ENCODE measurements around the gene TMCO1. TPM values are rescaled to one million over a fixed set of nuclear protein-coding genes. Genes with fewer than 3 reads are reported as not detected.
"Not testable (repeated sequence)": the region's sequence is repeated elsewhere in the genome, so short reads cannot be mapped to it uniquely, and the experiment has no call there.

TMCO1 gene
- total RNA-seq, 1 donor from 2014 or later, result 98.6 TPM

- TF ChIP-seq CTCF (IDR thresholded peaks at IDR 0.05), result no peak
- H3K27me3 Mint-ChIP-seq (ENCODE audit: low read depth), result no peaks in the 10 kb centered on the region
- H3K9me3 Mint-ChIP-seq (ENCODE audit: low read depth), result no peaks in the 10 kb centered on the region
- no peaks in the 10 kb centered on the region for H3K4me1 Mint-ChIP-seq (ENCODE audit: low read depth)
- H3K4me3 Mint-ChIP-seq (ENCODE audit: unreplicated experiment), result no peak overlapping the region
- no peak overlapping the region for H3K27ac Mint-ChIP-seq (ENCODE audit: unreplicated experiment)
- peaks cover 12% of the 10 kb centered on the region for H3K36me3 Mint-ChIP-seq (ENCODE audit: low read depth)
- DNase-seq (ENCODE audit: low spot score), result no peak
Measured at GRCh38 chr1:165726169-165726568, 42.5 kb downstream of the TMCO1 start.

GRCh38 chr1:165717918-165718515 is 50.7 kb downstream of the TMCO1 start:
- H3K4me1 Mint-ChIP-seq (ENCODE audit: low read depth), result no peaks in the 10 kb centered on the region
- DNase-seq (ENCODE audit: low spot score), result no peak
- no peak overlapping the region for H3K27ac Mint-ChIP-seq (ENCODE audit: unreplicated experiment)
- no peaks in the 10 kb centered on the region for H3K36me3 Mint-ChIP-seq (ENCODE audit: low read depth)
- peaks cover 4% of the 10 kb centered on the region for H3K9me3 Mint-ChIP-seq (ENCODE audit: low read depth)
- H3K4me3 Mint-ChIP-seq (ENCODE audit: unreplicated experiment), result no peak overlapping the region
- TF ChIP-seq CTCF (IDR thresholded peaks at IDR 0.05), result peak; percentile 92
- H3K27me3 Mint-ChIP-seq (ENCODE audit: low read depth), result no peaks in the 10 kb centered on the region

- H3K36me3 Mint-ChIP-seq (ENCODE audit: low read depth); H3K27ac Mint-ChIP-seq (ENCODE audit: unreplicated experiment); H3K4me1 Mint-ChIP-seq (ENCODE audit: low read depth); H3K9me3 Mint-ChIP-seq (ENCODE audit: low read depth); H3K4me3 Mint-ChIP-seq (ENCODE audit: unreplicated experiment); H3K27me3 Mint-ChIP-seq (ENCODE audit: low read depth); DNase-seq (ENCODE audit: low spot score): not testable (repeated sequence)
Measured at GRCh38 chr1:165716265-165717051, 52.2 kb downstream of the TMCO1 start.

- peaks cover 5% of the 10 kb centered on the region for H3K9me3 Mint-ChIP-seq (ENCODE audit: low read depth)
- no peak for TF ChIP-seq CTCF (IDR thresholded peaks at IDR 0.05)
- no peak overlapping the region for H3K27ac Mint-ChIP-seq (ENCODE audit: unreplicated experiment)
- H3K4me3 Mint-ChIP-seq (ENCODE audit: unreplicated experiment), result no peak overlapping the region
- no peaks in the 10 kb centered on the region for H3K4me1 Mint-ChIP-seq (ENCODE audit: low read depth)
- H3K36me3 Mint-ChIP-seq (ENCODE audit: low read depth), result no peaks in the 10 kb centered on the region
- no peak for DNase-seq (ENCODE audit: low spot score)
- H3K27me3 Mint-ChIP-seq (ENCODE audit: low read depth), result peaks cover 13% of the 10 kb centered on the region
Measured at GRCh38 chr1:165712764-165713163, 55.9 kb downstream of the TMCO1 start.

GRCh38 chr1:165707984-165708706 is 60.5 kb downstream of the TMCO1 start:
- no peak overlapping the region for H3K4me3 Mint-ChIP-seq (ENCODE audit: unreplicated experiment)

More at GRCh38 chr1:165707984-165708706, 60.5 kb downstream of the TMCO1 start:
- Mint-ChIP-seq H3K36me3 (ENCODE audit: low read depth) (no peaks in the 10 kb centered on the region), H3K9me3 (ENCODE audit: low read depth) (peaks cover 3% of the 10 kb centered on the region), H3K27me3 (ENCODE audit: low read depth) (peaks cover 27% of the 10 kb centered on the region), H3K4me1 (ENCODE audit: low read depth) (no peaks in the 10 kb centered on the region), H3K27ac (ENCODE audit: unreplicated experiment) (no peak overlapping the region)
- no peak for DNase-seq (ENCODE audit: low spot score)
- no peak for TF ChIP-seq CTCF (IDR thresholded peaks at IDR 0.05)
